ENCODE results near the gene CYP2J2.
A peak's percentile ranks its signal among the peaks of the same experiment; 100 is the strongest.
"Not testable (repeated sequence)": the region's sequence is repeated elsewhere in the genome, so short reads cannot be mapped to it uniquely, and the experiment has no call there.

The CYP2J2 gene

DNA sequence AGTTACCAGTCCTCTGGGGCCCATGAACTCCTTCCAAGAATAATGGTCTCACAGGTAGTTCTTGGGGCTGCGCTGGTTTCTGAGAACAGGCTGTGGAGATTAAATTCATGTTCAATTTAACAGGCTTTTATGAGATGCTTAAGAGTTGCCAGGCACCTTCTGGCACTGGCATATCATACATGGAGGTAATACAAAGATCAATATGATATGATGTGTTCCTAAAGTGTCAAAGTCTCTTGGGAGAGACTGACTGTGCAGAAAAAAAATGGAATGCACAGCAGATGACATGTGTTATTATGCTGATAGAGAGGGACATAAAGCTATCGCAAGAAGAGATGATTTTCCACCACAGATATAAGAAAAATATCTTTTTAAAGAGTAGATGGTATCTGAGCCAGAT lies 6.8 kb downstream of the CYP2J2 start:
- DNase-seq: no peak

DNA sequence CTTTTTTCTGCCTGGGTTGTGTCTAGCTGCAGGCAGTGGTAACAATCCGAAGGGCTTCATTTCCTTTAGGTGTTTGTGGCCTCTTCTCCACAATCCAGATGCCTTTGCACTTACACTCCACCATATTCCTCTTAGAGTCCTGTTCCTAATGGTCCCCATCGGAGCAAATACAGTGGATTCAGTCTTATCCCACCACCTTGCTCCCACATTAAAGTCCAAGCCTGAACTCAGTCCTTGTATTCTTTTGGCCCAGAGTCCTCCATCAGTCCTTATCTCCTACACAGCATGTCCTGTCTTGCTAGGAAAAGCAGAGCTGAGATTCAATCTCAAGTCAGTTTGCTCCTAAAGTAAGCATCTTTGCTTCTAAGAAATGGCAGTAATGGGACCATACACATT lies 8.8 kb downstream of the CYP2J2 start:
- no peak for DNase-seq

DNA sequence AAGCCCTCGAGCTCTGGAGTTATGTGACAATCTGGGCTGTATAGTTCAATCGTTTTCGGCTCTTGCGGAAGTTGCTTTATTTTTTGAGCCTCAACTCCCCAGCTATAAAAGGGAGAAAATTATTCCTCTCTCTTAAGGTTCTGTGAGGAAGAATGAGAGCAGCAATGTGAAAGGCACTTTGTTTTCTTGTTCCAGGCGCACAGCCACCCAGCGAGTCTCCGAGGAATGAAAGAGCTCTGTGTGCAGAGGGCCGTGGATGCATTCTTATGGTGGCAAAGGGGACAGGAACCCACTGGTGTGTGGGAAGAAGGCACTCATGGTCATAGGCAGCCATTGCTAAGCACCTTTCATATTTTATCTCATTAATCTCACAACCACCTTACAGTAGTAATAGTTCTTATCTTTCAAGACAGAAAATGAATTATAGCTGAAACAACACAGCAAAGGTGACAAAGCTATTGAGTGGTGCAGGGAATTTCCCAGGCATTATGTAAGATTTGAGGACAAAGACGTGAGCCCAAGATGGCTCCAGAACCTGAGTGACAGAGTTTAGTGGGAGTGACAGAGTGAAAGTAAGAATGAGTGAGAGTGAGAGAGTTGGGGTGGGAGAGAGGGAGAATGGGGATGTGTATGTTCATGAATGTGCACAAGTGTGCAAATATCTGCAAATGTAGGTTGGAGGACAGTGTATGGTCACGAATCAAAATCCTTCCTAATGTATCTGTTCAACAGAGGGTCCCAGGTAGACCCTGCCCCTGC lies 9.4 kb downstream of the CYP2J2 start:
- DNase-seq: no peak

DNA sequence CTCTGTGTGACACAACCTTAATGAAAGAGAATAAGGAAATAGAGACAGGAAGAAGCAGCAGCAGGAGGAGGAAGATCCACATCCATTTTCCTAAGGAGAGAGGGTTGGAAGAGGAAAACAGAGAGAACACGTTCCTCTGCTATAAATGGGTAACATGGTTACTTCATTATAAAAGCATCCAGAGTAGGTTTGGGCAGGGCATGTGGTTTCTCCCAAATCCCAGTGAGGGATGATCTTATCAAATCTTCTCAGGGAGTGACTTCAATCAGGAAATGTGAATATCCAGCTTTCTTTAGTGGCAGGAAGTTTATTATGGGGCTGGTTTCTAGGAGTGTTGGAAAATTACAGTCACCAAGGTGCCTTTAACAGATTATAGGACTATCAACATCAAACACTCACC lies 11.1 kb downstream of the CYP2J2 start:
- DNase-seq: no peak

DNA sequence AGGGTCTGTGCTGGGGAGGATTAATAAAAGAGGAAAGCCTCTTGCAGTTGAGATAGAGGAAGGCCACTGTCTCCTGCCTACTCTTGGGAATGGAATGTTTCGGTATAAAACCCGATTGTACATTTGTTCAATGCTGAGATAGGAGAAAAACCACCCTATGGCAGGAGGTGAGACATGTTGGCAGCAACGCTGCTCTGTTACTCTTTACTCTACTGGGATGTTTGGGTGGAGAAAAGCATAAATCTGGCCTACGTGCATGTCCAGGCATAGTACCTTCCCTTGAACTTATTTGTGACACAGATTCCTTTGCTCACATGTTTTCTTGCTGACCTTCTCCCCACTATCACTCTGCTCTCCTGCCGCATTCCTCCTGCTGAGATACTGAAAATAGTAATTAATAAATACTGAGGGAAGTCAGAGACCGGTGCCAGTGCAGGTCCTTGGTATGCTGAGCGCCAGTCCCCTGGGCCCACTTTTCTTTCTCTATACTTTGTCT lies 11.7 kb downstream of the CYP2J2 start:
- DNase-seq: not testable (repeated sequence)

DNA sequence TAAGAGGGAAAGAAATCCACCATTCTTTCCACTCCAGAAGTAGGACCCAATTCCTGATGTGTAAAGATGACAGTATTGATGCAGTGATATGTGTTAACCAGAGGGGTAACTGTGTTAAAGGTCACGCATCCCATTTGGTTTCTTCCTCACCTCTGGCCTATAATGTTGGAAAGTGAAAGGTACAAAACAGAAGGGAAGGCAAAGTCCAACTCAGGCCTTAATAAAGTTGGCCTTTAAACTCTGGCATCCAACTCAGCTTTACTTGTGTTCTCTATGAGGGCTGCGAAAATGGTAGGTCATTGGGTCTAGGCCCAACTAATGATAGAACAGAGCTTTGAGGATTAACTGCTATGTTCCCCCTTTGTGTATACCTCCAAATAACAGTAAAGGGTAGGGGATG lies 17.9 kb downstream of the CYP2J2 start:
- no peak for DNase-seq

DNA sequence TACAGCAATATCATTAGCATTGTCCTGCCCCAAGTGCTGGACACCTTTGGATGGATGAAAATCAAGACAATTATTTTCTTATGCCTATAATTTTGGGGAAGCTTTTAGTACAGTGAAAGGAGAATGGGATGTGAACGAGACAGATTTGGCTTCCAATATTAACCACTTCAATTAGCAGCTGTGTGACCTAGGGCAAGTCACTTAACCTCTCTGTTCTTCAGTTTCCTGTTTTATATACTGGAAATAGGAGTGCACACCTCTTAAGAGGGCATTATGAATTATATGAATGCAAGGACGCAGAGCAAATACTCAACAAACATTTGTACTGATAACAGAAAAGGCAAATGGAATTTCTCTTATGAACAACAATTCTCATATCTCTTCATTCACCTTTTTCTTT lies 18.5 kb downstream of the CYP2J2 start:
- DNase-seq: no peak

DNA sequence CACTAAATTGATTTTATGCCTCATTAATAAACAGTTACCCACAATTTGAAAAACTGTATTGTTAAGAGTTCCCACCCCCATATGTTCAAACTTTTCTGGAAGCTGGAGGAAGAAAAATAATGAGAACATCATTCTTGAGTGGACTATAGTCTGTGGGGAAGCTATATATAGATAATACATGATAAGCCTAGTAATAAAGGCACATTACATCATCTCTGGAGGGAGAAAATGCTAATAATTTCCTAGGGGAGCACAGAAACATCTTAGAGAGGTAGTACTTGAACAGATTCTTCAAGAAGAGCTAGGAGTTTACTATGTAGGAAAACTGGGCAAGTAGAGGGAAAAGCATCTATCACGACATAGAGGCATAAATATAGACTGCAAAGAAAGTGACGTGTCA lies 19.6 kb downstream of the CYP2J2 start:
- no peak for DNase-seq

DNA sequence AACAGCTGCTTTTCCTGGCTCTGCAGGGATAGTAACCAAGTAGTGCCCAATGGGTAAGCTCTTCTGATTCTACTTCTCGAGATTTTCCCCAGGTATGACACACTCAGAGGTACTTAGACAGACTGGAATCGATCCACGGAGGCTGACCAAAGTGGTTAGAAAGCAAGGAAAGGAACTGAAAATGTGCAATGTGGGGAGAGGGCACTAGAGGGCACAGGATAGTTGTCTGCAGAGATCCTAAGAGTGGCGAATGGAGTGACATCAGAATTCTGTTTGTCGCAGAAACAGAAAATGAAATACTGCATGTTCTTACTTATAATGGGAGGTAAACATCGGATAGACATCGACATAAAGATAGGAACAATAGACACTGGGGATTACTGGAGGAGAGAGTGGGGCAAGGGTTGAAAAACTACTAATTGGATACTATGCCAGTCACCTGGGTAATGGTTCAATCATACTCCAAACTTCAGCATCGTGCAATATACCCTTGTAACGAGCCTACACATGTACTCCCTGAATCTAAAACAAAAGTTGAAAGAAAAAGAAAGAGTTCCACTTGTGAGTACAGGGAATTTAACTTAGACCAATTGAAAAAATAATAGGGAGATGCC lies 23.3 kb downstream of the CYP2J2 start:
- DNase-seq: peak; percentile 29 to 46 (median 38)

DNA sequence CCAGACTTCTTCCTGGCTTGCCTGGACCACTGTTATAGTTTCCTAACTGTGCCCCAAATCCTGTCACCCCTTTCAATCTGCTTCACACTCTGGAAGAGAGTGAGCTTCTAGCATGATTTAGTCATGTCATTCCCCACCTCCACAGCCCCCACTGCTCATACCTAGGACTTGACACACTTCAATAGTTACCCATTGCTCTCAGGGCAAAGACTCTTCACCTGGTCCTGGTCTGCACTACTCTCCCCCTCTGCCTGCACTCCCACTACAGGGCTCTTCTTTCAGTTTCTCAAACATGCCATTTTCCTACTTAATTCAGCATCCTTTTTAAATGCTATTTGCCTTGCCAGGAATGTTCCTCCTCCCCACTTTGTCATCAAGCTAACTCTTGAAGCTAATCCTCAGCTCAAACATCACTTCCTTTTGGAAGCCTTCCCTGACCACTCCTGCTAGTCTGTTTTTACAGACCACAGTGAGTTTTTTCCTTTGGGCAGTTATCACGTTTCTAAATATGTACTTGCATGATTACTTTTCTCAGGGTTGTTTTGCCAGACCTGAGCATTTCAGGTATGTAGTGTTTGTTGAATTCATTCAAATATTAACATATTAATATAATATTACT lies 24.7 kb downstream of the CYP2J2 start:
- no peak for DNase-seq

DNA sequence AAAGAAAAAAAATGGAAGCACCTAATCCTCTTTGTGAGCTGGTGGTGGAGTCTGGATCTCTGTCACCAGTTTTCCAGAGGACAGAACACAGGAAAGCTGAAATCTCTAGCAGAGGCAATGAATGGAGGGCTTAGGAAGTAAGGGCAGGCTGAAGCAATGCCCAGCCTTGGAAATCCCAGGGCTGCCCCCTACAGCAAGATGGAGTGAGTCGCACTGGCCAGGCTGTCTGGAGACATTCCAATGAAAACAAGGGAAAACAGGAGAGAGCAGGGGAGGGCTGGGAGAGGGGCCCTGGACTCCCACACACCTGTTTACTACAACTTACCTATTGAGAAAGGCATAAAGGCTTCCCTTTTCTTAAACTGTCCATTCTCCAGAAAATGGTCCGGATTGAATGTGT lies 25.9 kb downstream of the CYP2J2 start:
- DNase-seq: no peak

DNA sequence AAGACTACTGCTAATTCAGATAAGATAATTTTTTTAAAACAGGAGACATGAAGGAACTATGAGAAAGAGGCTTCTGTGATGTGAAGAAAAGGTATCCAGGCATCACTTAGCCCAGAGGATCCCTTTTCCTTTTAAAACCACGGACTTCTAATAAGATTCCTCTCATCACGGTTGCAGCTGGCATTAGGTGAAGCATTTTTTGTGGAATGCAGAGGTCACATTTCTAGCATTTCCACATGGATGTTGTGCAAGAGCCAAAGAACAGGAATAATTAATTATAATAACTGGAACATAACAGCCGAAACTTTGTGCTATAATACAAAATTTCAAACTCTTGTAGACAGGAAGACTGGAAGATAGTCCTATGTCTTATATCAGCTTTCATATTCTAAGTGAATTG lies 27.6 kb downstream of the CYP2J2 start:
- DNase-seq: no peak

DNA sequence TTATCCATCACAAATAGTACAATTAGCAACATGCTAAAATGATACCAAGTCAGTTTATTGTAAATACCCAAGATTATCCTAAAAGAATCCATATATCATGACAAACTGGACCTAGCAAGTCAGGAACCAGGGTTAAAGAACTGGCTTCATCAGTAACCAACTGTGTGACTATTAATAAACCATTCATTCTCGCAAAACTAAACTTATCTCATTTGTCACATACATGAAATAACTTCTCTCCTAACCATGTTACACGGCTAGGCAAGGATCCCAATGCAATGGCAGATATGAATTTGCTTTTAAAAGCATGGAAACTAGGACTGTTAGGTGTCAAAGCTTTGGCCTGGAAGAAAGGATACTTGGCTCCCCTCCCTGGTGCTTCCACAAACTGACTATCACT lies 29.4 kb downstream of the CYP2J2 start:
- DNase-seq: no peak

DNA sequence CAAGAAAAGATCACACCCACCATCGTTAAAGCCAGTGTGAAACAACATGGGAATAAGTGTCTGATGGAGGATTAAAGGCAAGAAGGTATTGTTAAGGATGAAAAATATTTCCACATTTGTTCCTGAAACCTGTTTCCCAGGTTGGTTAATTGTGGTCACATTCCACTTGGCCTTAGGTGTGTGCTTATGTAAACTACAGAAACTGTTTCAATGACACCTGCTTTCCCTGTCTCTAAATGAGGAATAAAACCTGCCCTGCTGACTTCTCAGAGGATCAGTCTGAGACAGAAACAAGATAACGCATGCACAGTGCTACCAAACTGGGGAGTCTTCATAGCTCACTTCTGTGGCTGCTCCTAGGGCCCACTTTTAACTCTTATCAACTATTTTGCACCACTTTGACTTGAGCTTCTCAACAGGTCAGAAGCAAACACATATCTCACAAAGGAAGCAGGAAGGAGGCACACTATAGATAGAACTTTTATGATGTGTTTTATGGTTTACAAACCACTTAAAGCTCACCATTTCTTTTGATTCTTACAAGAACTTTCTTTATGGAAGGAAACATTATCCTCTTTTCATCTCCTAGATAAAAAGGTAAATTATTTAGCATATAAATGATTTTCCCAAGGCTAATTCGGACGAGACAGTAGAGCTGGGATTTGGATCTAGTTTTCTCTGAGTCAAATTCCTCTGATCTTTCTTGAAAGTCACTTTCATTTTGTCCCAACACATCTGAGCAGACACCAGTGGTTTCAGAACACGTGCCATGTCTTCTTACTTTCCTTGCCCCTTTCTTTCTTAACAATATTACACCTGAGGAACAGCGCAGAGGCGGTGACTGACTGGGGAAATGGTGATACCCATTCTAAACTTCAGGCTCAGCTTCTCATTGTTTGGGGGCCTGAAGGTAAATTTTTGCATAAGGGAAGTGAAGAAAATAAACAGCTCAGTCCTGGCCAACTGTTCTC lies 33.4 kb downstream of the CYP2J2 start:
- DNase-seq: no peak

DNA sequence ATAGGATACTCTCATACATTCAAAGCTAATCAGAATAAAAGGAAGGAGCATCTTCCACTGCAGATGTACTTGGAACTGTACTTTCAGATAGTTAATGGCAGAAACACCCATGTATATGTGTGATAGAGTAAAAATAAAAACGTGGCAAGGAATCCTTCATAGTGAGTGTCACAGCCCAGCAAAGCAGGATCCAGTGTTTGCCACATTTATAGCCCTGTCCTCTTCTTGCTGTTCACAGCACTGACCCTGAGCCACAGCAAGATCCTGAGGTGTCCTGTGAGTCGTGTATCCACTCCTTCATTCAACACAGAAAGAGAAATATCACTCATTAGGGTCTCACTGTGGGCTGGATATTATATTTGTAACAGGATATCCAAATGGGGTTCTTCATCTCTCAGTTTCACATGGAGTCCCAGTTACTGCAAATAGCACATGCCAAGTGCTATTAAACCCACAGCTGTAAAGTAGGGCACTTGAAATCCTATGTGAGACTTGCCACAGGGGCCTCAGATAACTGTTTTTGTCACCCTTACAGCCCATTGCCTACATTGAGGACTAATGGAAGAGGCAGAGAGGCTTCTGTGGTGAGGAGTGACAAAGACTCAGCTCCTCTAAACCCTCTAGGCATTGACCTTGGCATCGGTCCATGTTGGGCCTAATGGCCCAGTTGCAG lies 41.3 kb downstream of the CYP2J2 start:
- DNase-seq: no peak

DNA sequence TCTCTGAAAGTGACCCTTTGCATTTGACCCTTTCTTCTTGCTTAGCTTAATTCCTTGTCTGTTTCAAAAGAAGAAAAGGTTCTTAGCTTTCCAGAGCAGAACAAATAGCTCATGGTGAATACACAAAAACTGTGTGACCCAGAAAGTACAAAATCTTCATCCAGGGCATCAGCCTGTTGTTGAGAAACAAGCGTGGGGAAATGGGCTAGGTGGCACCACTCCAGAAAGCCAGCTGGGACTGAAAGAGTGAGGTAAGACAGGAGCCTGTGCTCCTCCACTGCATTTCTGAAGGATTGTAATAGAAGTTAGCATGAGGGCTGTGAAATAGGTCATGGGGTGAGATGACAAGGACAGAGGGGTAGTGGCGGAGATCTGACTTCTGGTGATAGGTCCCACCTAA lies 45.8 kb downstream of the CYP2J2 start:
- no peak for DNase-seq

DNA sequence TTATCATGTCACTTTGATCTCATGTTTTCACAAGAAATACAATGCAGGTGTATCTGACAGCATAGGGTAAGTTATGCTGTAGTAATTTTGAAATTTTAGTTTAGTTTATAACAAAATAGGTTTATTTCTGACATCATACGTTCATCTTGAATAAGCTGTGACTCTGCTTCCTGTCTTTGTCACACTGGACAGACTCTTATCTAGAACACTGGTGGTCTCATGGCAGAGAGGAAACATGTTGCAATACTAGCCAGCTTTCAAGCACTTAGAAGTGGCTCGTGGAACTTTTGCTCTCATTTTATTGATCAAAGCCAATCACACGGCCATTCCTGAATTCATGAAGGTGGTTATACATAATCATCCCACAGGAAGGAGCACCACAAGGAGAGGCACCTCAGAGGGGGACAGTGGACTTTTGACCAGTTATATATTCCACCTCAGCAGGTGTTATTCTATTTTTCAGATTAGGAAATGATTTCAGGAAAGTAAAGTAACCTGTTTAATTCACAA lies 46.5 kb downstream of the CYP2J2 start:
- DNase-seq: no peak

DNA sequence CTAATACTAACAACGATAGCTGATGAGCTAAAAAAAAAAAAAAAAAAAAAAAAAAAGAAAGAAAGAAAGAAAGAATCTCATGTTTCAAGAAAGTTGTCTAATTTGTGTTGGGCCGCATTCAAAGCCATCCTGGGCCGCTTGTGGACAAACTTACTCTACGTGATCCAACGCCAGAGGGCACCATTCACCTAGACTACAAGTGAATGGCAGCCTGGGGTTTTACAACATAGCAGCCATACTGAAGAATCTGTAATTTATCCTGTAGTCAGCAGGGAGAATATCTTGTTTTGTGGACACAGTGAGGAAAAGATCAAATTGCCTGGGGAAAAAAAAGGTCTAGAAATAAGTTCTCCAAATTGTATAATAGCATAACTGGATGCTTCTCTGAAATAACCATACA lies 47.0 kb downstream of the CYP2J2 start:
- DNase-seq: peak; percentile 39 to 54 (median 46)

DNA sequence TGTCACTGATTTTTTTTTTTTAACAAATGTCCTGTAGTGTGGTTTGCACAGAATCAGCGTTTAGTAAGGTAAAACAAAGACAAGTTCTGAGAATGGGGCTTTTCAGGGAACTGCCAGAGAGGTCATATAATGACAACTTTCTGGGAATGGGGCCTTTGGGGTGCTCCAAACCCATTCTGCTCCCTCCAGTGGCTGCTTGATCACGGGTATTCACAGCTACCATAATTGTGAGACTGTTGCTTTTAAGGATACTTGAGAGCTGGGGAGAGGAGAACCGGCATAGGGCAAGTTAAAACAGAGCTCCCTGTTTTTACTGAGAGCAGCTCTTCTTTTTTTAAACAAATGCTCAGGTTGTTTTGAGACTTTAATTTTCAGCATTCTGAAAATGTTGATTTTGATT lies 48.2 kb downstream of the CYP2J2 start:
- no peak for DNase-seq

DNA sequence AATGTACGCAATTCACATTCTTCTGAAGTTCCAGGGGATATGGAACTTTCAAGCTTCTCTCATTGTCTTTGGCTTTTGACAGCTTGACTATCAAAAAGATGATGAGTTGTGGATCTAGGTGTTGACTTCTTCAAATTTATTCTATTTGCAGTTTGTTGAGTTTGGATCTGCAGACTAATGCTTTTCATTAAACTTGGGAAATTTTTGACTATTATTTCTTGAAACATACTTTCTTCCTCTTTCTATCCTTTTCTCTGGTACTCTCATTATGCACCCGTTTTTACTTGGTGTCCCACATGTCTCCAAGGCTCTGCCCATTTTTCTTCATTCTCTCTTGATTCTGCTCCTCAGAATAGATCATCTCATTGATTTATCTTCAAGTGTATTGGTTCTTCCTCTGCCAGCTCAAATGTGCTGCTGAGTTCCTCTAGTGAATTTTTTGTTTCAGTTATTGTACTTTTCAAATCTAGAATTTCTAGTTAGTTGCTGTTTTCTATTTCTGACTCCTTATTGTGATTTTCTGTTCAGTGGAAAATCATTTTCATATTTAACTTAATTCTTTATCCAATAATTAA lies 49.4 kb downstream of the CYP2J2 start:
- DNase-seq: no peak

DNA sequence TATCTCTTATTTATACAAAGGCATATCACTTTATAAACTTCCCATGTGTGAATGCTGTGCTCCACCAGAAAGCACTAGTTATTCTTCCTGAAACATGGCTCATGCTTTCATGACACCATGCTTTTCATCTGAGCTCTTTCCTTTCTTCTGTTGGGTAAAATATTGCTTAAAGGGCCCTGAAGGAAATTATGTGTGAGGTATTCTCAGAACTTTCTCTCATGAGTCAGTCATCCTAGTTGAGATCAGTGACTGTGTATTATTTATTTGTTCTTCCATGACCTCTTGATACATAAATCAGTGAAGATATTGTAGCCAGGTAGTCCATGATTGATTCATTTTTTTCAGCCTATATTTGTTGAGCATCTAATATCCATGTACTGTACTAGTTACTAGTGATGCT lies 54.8 kb downstream of the CYP2J2 start:
- DNase-seq: no peak

DNA sequence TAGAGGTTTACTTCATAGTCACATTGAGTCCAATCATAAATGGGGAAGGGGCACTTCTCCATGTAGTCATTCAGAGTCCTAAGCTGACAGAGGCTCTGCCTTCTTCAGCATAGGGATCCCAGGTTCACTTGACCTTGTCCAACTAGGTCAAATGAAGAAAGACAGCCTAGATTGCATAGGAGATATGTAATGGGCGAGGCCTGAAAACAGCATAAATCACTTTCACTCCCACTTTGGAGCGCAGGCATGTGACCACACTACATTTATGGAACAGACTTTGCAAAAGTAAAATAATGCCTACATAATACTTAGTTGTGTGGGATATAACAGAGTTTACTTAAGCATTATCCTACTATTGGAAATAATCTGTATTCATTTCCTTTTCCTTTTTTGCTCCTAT lies 60.1 kb downstream of the CYP2J2 start:
- DNase-seq: no peak

Measured in suppressor macrophage (primary cell).